ENCODE measurements around the gene ZNF697.

DNA sequence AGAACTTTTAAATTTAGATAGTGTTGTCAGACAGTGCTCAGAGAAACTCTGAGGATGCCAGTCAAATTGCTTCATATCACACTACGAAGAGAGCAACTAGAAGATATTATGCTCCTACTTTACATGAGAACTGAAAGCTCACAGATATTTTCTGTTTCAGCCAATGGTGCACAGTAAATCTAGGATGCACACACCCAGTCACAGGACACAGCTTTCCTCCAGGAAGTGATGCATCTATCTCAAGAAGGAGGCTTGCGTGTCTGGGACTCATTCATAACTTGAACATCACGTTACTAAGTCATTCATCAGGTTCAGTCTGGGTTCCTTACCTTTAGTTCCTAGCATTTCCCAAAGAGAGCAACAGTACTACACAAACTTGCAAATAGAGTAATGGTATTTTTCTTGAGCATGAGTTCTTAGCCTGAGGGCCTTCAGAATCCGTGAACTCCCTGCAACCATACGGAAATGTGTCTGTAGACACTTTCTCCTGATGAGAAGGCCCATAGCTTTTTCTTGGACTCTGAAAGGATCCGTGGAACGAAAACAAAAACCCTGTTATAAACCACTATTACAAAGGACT, 12.2 kb downstream of the ZNF697 start:
- TF ChIP-seq CTCF (IDR thresholded peaks at IDR 0.05; ENCODE audit: insufficient read depth, low read length, poor library complexity, severe bottlenecking): no peak
- TF ChIP-seq EZH2phosphoT487 (conservative IDR thresholded peaks at IDR 0.05; ENCODE audit: low read length): no peak

Measured in SU-DHL-6 (cell line).